ENCODE measurements around the gene KIZ. TPM values are rescaled to one million over a fixed set of nuclear protein-coding genes. Genes with fewer than 3 reads are reported as not detected.
A peak's percentile ranks its signal among the peaks of the same experiment; 100 is the strongest.

Gene KIZ
- total and polyA plus RNA-seq, 7 donors: 5.1 to 291 (median 171) TPM

- Histone ChIP-seq H3K27me3 (no peaks in the 10 kb centered on the region), H3K4me1 (peaks cover 0 to 13% (median 2%) of the 10 kb centered on the region in 4 donors), H3K9me3 (no peaks in the 10 kb centered on the region), H3K36me3 (peaks cover 7 to 51% (median 18%) of the 10 kb centered on the region in 4 donors), H3K27ac (peak overlapping the region in 2 of 4 donors; percentile 27 to 30), H3K4me3 (no peak overlapping the region)
- DNase-seq: no peak
- WGBS, 2 donors: 21 to 27% methylated on average over 15 of the region's 15 CpGs
- TF ChIP-seq POLR2A (IDR thresholded peaks at IDR 0.05) (no peak), EP300 (IDR thresholded peaks at IDR 0.05) (no peak), POLR2AphosphoS5 (IDR thresholded peaks at IDR 0.05) (no peak), CTCF (IDR thresholded peaks at IDR 0.05) (peak; percentile 19 to 73 (median 46))
- intact Hi-C loops (cut with DNase I): loop anchor here (2.0 to 10.0 kb wide), 4 partner anchors 67 to 269 kb away; partner anchors contain the start of genes KIZ and XRN2
These were observed 109.9 kb downstream of the KIZ start for GRCh38 chr20:21235484-21236445.

GRCh38 chr20:21237956-21238799 is 112.3 kb downstream of the KIZ start:
- intact Hi-C loops (cut with DNase I): loop anchor here (2.0 to 10.0 kb wide), 4 partner anchors 64 to 267 kb away; partner anchors contain the start of genes KIZ and XRN2
- Histone ChIP-seq H3K4me1 (peaks cover 0 to 13% (median 2%) of the 10 kb centered on the region in 4 donors), H3K9me3 (no peaks in the 10 kb centered on the region), H3K4me3 (no peak overlapping the region), H3K27me3 (no peaks in the 10 kb centered on the region), H3K27ac (no peak overlapping the region), H3K36me3 (peaks cover 0 to 31% (median 8%) of the 10 kb centered on the region in 4 donors)
- no peak for TF ChIP-seq POLR2AphosphoS5 (IDR thresholded peaks at IDR 0.05)
- no peak for TF ChIP-seq CTCF (IDR thresholded peaks at IDR 0.05)
- TF ChIP-seq EP300 (IDR thresholded peaks at IDR 0.05): no peak
- no peak for TF ChIP-seq POLR2A (IDR thresholded peaks at IDR 0.05)
- DNase-seq: no peak
- 91 to 96% methylated on average over 10 of the region's 10 CpGs for WGBS, 2 donors

GRCh38 chr20:21238818-21239536 is 113.1 kb downstream of the KIZ start:
- H3K4me1 ChIP-seq: peaks cover 0 to 13% (median 2%) of the 10 kb centered on the region in 4 donors

More at GRCh38 chr20:21238818-21239536, 113.1 kb downstream of the KIZ start:
- TF ChIP-seq POLR2A (IDR thresholded peaks at IDR 0.05) (no peak), EP300 (IDR thresholded peaks at IDR 0.05) (no peak), POLR2AphosphoS5 (IDR thresholded peaks at IDR 0.05) (no peak), CTCF (IDR thresholded peaks at IDR 0.05) (no peak)
- 66 to 85% methylated on average over 6 of the region's 6 CpGs for WGBS, 2 donors
- intact Hi-C loops (cut with DNase I): loop anchor here (5.0 to 10.0 kb wide), 3 partner anchors 63 to 126 kb away; partner anchors contain the start of genes KIZ and XRN2
- H3K36me3 ChIP-seq: peaks cover 5 to 37% (median 8%) of the 10 kb centered on the region in 4 donors
- H3K27me3 ChIP-seq: no peaks in the 10 kb centered on the region
- H3K9me3 ChIP-seq: no peaks in the 10 kb centered on the region
- no peak for DNase-seq
- H3K27ac ChIP-seq: no peak overlapping the region
- H3K4me3 ChIP-seq: no peak overlapping the region

Measured in sigmoid colon (tissue), 7 donors.